Parathyroid adenoma (tissue), 2 donors: Measurements from ENCODE around the gene G2E3.
"Not testable (repeated sequence)": the region's sequence is repeated elsewhere in the genome, so short reads cannot be mapped to it uniquely, and the experiment has no call there.

Source experiments
- H2AFZ ChIP-seq: fragments of 300-600 bp; sonication (generic); one replicate; pipeline ENCODE4 v1.7.0; 2017; ENCODE audit warnings: antibody characterized with exemption, mild to moderate bottlenecking
- H3K27ac ChIP-seq: fragments of 300-600 bp; sonication (generic); one replicate; pipeline ENCODE4 v1.7.0; 2017
- H3K27me3 ChIP-seq: fragments of 300-600 bp; sonication (generic); one replicate; pipeline ENCODE4 v1.7.0; 2017; ENCODE audit warnings: low read length; ENCODE audit not compliant: control insufficient read depth, insufficient read depth
- H3K36me3 ChIP-seq: fragments of 300-600 bp; sonication (generic); one replicate; pipeline ENCODE4 v1.7.0; 2017; ENCODE audit warnings: low read length; ENCODE audit not compliant: control insufficient read depth, insufficient read depth
- H3K4me1 ChIP-seq: fragments of 300-600 bp; sonication (generic); one replicate; pipeline ENCODE4 v1.7.0; 2017; ENCODE audit warnings: control low read depth
- H3K4me2 ChIP-seq: fragments of 300-600 bp; sonication (generic); one replicate; pipeline ENCODE4 v1.7.0; 2017; ENCODE audit warnings: low read length
- H3K4me3 ChIP-seq: fragments of 300-600 bp; sonication (generic); one replicate; pipeline ENCODE4 v1.7.0; 2017; ENCODE audit warnings: low read depth, low read length
- H3K79me2 ChIP-seq: fragments of 300-600 bp; sonication (generic); one replicate; pipeline ENCODE4 v1.7.0; 2017; ENCODE audit warnings: control low read depth
- H3K9ac ChIP-seq: fragments of 300-600 bp; sonication (generic); one replicate; pipeline ENCODE4 v1.7.0; 2017; ENCODE audit warnings: mild to moderate bottlenecking
- H3K9me3 ChIP-seq: fragments of 300-600 bp; sonication (generic); one replicate; pipeline ENCODE4 v1.7.0; 2017; ENCODE audit warnings: low read length; ENCODE audit not compliant: control insufficient read depth
- TF ChIP-seq, protein P1 (sequence below): fragments of 300-600 bp; sonication (generic); IDR thresholded peaks from one replicate; pipeline ENCODE4 v1.7.0; 2017; ENCODE audit warnings: antibody characterized with exemption, mild to moderate bottlenecking
- donor health status: primary hyperparathyroidism.

Gene G2E3

DNA sequence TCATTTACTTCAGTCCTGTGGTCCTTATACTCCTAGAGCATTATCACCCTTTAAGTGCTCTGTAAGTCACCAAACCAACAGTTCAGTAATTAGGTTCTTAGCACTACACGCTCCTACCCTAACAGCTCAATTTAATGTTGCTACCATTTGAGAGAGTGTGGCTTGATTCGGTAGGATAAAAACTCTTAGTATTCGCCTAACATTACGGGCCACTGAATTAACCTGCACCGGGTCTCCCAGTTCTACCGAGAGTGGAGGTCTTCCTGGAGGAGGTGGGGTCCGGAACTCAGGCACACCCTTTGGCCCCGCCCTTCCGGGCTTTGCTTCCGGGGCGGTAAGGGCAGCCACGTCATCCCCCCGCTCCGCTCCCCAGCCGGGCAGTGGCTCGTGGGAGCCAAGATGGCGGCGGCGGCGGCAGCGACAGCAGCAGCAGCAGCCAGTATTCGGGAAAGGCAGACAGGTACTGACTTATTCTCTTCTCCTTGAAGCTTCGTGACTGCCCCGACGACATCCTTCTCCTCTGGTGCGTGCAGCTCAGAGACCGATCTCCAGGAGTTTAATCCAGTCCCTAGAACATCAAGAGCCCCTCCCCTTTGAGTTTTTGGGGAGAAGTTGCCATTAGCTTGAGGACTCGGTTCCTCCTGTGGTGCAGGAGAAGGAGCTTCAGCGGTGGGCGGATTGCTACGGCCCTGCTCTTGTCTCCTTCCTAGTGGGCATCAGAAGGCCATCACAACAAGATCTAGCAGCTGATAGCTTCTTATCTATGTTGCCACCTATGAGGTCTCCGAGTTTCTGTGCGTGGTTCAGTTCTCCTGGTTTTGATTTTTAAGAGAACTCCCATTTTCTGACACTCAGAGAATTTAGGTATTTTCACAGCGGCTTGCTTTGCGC is 63.2 kb downstream of the G2E3 start, which contains the start of gene SCFD1:
Gene SCFD1 (plus strand): TSS at position 380 of the 891 bp plus-strand sequence. CDS start 20 bp downstream, at position 400.
- peak within 1 kb of the TSS; percentile 22 for H3K9ac ChIP-seq
- H3K79me2 ChIP-seq: peaks cover 32% of the 10 kb centered on the region
- H3K4me1 ChIP-seq: peaks cover 3% of the 10 kb centered on the region
- H3K9me3 ChIP-seq: no peaks in the 10 kb centered on the region
- no peaks in the 10 kb centered on the region for H3K27me3 ChIP-seq
- H3K27ac ChIP-seq: peak within 1 kb of the TSS; percentile 86
- H3K4me3 ChIP-seq: peak within 1 kb of the TSS; percentile 85
- H3K4me2 ChIP-seq: peak within 1 kb of the TSS; percentile 70
- no peaks in the 10 kb centered on the region for H3K36me3 ChIP-seq
- TF ChIP-seq, protein P1, sequence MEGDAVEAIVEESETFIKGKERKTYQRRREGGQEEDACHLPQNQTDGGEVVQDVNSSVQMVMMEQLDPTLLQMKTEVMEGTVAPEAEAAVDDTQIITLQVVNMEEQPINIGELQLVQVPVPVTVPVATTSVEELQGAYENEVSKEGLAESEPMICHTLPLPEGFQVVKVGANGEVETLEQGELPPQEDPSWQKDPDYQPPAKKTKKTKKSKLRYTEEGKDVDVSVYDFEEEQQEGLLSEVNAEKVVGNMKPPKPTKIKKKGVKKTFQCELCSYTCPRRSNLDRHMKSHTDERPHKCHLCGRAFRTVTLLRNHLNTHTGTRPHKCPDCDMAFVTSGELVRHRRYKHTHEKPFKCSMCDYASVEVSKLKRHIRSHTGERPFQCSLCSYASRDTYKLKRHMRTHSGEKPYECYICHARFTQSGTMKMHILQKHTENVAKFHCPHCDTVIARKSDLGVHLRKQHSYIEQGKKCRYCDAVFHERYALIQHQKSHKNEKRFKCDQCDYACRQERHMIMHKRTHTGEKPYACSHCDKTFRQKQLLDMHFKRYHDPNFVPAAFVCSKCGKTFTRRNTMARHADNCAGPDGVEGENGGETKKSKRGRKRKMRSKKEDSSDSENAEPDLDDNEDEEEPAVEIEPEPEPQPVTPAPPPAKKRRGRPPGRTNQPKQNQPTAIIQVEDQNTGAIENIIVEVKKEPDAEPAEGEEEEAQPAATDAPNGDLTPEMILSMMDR: no peak
- H2AFZ ChIP-seq: peak within 1 kb of the TSS; percentile 95

DNA sequence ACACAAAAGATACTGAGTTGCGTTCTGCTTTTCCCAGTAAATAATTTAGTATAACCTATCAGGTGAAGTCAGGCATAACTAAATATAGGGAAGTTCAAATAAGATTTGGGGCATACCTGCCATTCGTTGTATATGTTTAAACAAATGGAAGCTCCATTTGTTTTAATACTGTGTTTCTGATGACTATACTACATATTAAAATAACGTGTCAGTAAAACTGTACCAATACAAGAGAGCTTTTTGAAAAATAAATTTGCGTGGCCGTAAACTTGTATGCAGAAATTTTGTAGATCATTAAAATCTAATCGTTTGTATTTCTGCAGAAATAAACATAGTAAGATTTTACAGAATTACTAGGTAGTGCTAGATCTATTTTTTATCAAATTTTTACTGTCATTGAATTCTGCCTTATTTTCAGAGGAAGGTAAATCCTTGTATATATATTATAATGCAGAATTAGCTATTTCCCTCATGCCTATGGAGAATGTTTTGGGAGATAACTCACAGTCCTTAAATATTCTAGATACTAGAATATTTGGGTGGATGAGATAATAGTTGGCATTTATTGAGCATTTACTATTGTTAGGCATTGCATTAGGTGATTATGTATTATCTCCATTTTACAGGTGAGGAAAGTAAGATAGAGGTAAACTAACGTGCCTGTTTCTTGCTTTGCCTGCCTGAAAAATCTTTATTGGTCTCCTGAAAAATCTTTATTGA is 64.6 kb downstream of the G2E3 start:
- Histone ChIP-seq H3K9ac (no peak overlapping the region), H2AFZ (no peak overlapping the region), H3K9me3 (no peaks in the 10 kb centered on the region), H3K4me3 (peak overlapping the region; percentile 85), H3K4me2 (peak overlapping the region; percentile 70), H3K27me3 (no peaks in the 10 kb centered on the region), H3K36me3 (no peaks in the 10 kb centered on the region), H3K79me2 (peaks cover 32% of the 10 kb centered on the region), H3K4me1 (peaks cover 3% of the 10 kb centered on the region), H3K27ac (no peak overlapping the region)
- TF ChIP-seq, protein P1: no peak

DNA sequence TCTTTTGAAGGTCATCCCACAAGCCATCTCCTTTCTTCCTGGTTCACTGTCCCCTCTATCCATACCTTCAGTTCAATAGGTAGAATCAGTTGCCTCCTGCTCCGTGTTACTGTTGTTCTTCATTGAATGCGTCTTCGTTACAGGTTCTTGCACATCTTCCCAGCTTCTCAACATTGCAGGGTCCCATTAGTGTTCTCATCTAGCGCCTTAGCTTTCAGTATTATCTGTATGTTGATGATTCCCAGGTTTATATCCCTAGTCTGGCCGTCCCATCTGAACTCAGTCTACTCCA is 65.1 kb downstream of the G2E3 start:
- no peaks in the 10 kb centered on the region for H3K36me3 ChIP-seq
- no peak overlapping the region for H3K4me3 ChIP-seq
- H3K4me2 ChIP-seq: no peak overlapping the region
- H3K9ac ChIP-seq: no peak overlapping the region
- no peaks in the 10 kb centered on the region for H3K9me3 ChIP-seq
- H3K79me2 ChIP-seq: peaks cover 32% of the 10 kb centered on the region
- H3K27ac ChIP-seq: no peak overlapping the region
- no peak overlapping the region for H2AFZ ChIP-seq
- TF ChIP-seq, protein P1: no peak
- H3K27me3 ChIP-seq: no peaks in the 10 kb centered on the region
- peaks cover 3% of the 10 kb centered on the region for H3K4me1 ChIP-seq

DNA sequence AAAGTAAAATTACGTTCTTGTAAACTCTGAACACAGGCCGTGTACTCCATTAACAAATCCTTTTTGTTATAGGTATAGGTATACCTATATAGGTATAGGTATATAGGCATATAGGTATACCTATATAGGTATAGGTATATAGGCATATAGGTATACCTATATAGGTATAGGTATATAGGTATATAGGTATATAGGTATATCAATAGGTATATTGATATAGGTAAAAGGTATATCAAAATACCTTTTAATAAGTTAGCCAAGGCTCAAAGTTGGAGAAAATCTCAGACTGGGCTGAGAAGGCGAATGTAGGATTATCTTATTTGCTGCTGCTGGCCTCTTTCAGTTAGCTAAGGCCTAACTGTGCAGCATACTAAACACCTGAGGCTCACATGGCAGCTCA is 66.6 kb downstream of the G2E3 start:
- H3K9ac ChIP-seq: no peak overlapping the region
- H3K27me3 ChIP-seq: no peaks in the 10 kb centered on the region
- peaks cover 37% of the 10 kb centered on the region for H3K79me2 ChIP-seq
- H3K36me3 ChIP-seq: no peaks in the 10 kb centered on the region
- TF ChIP-seq, protein P1: no peak
- H2AFZ ChIP-seq: no peak overlapping the region
- peaks cover 3% of the 10 kb centered on the region for H3K4me1 ChIP-seq
- no peak overlapping the region for H3K4me3 ChIP-seq
- H3K27ac ChIP-seq: no peak overlapping the region
- H3K9me3 ChIP-seq: no peaks in the 10 kb centered on the region
- H3K4me2 ChIP-seq: no peak overlapping the region

DNA sequence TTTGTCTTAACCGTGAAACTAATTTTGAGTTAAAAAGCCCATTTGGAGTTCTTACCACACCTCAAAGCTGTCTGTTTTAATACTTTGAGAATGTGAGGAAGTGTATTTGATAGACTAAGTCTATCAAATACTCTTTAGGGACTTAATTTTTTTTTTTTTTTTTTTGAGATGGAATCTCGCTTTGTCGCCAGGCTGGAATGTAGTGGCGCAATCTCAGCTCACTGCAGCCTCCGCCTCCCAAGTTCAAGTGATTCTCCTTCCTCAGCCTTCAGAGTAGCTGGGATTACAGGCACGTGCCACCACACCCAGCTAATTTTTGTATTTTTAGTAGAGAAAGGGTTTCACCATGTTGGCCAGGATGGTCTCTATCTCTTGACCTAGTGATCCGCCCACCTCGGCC is 70.5 kb downstream of the G2E3 start:
- not testable (repeated sequence) for H3K9ac ChIP-seq, H3K9me3 ChIP-seq, H3K4me3 ChIP-seq, H2AFZ ChIP-seq, H3K27ac ChIP-seq, H3K27me3 ChIP-seq, H3K4me2 ChIP-seq, H3K36me3 ChIP-seq, H3K4me1 ChIP-seq
- H3K79me2 ChIP-seq: peaks cover 22% of the 10 kb centered on the region
